ES-I3 (cell line): ENCODE results near the gene BCAN.

Experiments
- H3K36me3 ChIP-seq: 2 replicates; pipeline ENCODE4 v1.6.1; 2013; ENCODE audit warnings: mild to moderate bottlenecking, low read length, control low read depth, moderate library complexity; ENCODE audit not compliant: insufficient read depth
- H3K4me1 ChIP-seq: 2 replicates; pipeline ENCODE4 v1.6.1; 2013; ENCODE audit warnings: mild to moderate bottlenecking, control low read depth, low read length; ENCODE audit not compliant: insufficient read depth
- H3K9ac ChIP-seq: 2 replicates; pipeline ENCODE4 v1.6.1; 2013; ENCODE audit warnings: low read depth, mild to moderate bottlenecking, low read length, moderate library complexity
- H3K9me3 ChIP-seq: 2 replicates; pipeline ENCODE4 v1.6.1; 2013; ENCODE audit warnings: mild to moderate bottlenecking, low read length, moderate library complexity; ENCODE audit not compliant: control insufficient read depth, insufficient read depth

Gene BCAN

GRCh38 chr1:156667968-156668709 lies 26.2 kb downstream of the BCAN start:
- H3K4me1 ChIP-seq, result peaks cover 64% of the 10 kb centered on the region
- H3K36me3 ChIP-seq, result peaks cover 12% of the 10 kb centered on the region; the same call in 1 of the 2 replicates
- no peaks in the 10 kb centered on the region for H3K9me3 ChIP-seq
- H3K9ac ChIP-seq, result no peak overlapping the region

- no peak overlapping the region for H3K9ac ChIP-seq
- no peaks in the 10 kb centered on the region for H3K9me3 ChIP-seq
- H3K4me1 ChIP-seq, result peaks cover 60% of the 10 kb centered on the region
Observed at GRCh38 chr1:156668801-156669637, 27.1 kb downstream of the BCAN start.

GRCh38 chr1:156669794-156670193 lies 27.9 kb downstream of the BCAN start:
- peaks cover 60% of the 10 kb centered on the region for H3K4me1 ChIP-seq
- peaks cover 12% of the 10 kb centered on the region; the same call in 1 of the 2 replicates for H3K36me3 ChIP-seq
- no peak overlapping the region for H3K9ac ChIP-seq
- H3K9me3 ChIP-seq, result no peaks in the 10 kb centered on the region

More at GRCh38 chr1:156668801-156669637, 27.1 kb downstream of the BCAN start:
- H3K36me3 ChIP-seq, result peaks cover 12% of the 10 kb centered on the region; the same call in 1 of the 2 replicates

GRCh38 chr1:156670359-156670758 lies 28.4 kb downstream of the BCAN start:
- Histone ChIP-seq H3K4me1 (peaks cover 59% of the 10 kb centered on the region), H3K36me3 (peaks cover 12% of the 10 kb centered on the region; the same call in 1 of the 2 replicates), H3K9me3 (no peaks in the 10 kb centered on the region), H3K9ac (no peak overlapping the region)

GRCh38 chr1:156670791-156671190 lies 28.9 kb downstream of the BCAN start:
- Histone ChIP-seq H3K4me1 (peaks cover 55% of the 10 kb centered on the region), H3K9ac (no peak overlapping the region), H3K9me3 (no peaks in the 10 kb centered on the region), H3K36me3 (peaks cover 12% of the 10 kb centered on the region; the same call in 1 of the 2 replicates)

GRCh38 chr1:156671804-156672203 lies 29.9 kb downstream of the BCAN start:
- Histone ChIP-seq H3K9ac (no peak overlapping the region), H3K4me1 (peaks cover 46% of the 10 kb centered on the region), H3K36me3 (peaks cover 12% of the 10 kb centered on the region; the same call in 1 of the 2 replicates), H3K9me3 (no peaks in the 10 kb centered on the region)

- H3K4me1 ChIP-seq, result peaks cover 35% of the 10 kb centered on the region
- no peaks in the 10 kb centered on the region for H3K9me3 ChIP-seq
- peak overlapping the region; percentile 76 for H3K9ac ChIP-seq
- H3K36me3 ChIP-seq, result peaks cover 12% of the 10 kb centered on the region; the same call in 1 of the 2 replicates
Observed at GRCh38 chr1:156673387-156674121, 31.6 kb downstream of the BCAN start.

- peaks cover 12% of the 10 kb centered on the region; the same call in 1 of the 2 replicates for H3K36me3 ChIP-seq
- H3K9ac ChIP-seq, result peak overlapping the region; percentile 76
- H3K4me1 ChIP-seq, result peaks cover 23% of the 10 kb centered on the region
Observed at GRCh38 chr1:156675210-156676113, 33.5 kb downstream of the BCAN start.

GRCh38 chr1:156676114-156676819 lies 34.4 kb downstream of the BCAN start:
- H3K36me3 ChIP-seq, result peaks cover 12% of the 10 kb centered on the region; the same call in 1 of the 2 replicates
- H3K4me1 ChIP-seq, result peaks cover 22% of the 10 kb centered on the region
- peak overlapping the region; percentile 76 for H3K9ac ChIP-seq
- H3K9me3 ChIP-seq, result no peaks in the 10 kb centered on the region

More at GRCh38 chr1:156675210-156676113, 33.5 kb downstream of the BCAN start:
- no peaks in the 10 kb centered on the region for H3K9me3 ChIP-seq

GRCh38 chr1:156676820-156677615 lies 35.1 kb downstream of the BCAN start, which contains the start of gene NES:
Gene NES, minus strand, starts transcription at chr1:156677407. Its CDS starts 143 bp downstream, at chr1:156677264.
- peak within 1 kb of the TSS; percentile 76 for H3K9ac ChIP-seq
- no peaks in the 10 kb centered on the region for H3K9me3 ChIP-seq
- peaks cover 25% of the 10 kb centered on the region for H3K4me1 ChIP-seq
- H3K36me3 ChIP-seq, result peaks cover 7% of the 10 kb centered on the region; the same call in 1 of the 2 replicates

- peaks cover 27% of the 10 kb centered on the region for H3K4me1 ChIP-seq
- H3K9me3 ChIP-seq, result no peaks in the 10 kb centered on the region
- no peaks in the 10 kb centered on the region; the same call in 1 of the 2 replicates for H3K36me3 ChIP-seq
- H3K9ac ChIP-seq, result peak overlapping the region; percentile 76
Observed at GRCh38 chr1:156677616-156678596, 36.0 kb downstream of the BCAN start.
